ENCODE results near the gene VPS37B. TPM values are rescaled to one million over a fixed set of nuclear protein-coding genes. Genes with fewer than 3 reads are reported as not detected.

VPS37B gene
- total RNA-seq, 1 experiment from 2014 or later: 104 TPM

DNA sequence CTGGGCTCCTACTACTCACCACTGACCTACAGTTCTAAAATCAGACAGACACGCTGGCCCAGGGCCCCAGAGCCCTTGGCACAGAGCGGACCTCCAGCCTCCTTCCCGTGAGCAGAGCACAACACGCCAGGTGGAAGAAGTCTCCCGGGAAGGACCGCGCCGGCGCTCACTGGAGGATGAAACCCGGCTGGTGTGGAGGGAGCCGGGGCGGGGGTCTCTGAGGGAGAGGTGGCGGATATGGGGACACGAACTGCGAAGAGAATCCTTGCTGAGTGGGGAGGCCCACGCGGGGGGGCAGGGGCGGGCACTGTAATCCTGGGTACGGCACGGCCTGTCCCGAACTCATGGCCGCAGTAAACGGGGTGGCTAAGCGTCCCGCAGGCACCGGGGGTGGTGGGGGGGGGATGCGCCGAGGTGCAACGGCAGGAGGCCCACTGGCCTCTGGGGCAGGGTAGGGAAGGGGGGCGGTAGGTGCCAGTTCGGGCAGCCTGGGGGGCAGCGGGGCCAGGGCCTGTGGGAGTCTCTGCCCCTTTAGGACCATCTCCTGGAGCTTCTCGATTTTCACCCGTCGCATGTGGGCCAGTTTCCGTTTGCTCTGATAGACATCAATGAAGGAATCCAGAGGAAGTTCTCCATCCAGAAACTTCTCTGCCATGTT lies 28.8 kb downstream of the VPS37B start:
- DNase-seq: no peak

DNA sequence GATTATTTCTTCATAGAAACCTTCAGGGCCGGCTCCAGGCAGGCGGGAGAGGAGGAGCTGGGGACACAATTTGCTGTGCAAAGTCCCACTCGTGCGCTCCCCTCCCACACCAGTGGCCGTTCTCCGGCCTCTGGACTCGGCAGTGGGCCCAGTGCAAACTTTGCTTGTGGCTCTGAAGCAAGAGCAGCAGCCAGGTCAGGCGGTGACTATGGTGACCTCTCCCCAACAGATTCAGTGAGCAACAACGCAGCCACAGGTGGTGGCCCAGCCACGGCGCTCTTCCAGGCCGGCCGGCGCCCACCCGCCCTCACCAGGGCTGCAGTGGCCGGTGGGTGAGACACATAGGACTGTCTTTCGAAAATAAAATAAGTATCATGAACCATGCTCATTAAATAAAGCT lies 29.5 kb downstream of the VPS37B start:
- H3K36me3 Mint-ChIP-seq (ENCODE audit: insufficient read depth, unreplicated experiment): peaks cover 98% of the 10 kb centered on the region
- intact Hi-C loops (cut with micrococcal nuclease; ENCODE audit: unreplicated experiment): no loop called here
- H3K4me1 Mint-ChIP-seq (ENCODE audit: low read depth, unreplicated experiment): peaks cover 15% of the 10 kb centered on the region
- H3K9me3 Mint-ChIP-seq (ENCODE audit: low read depth, unreplicated experiment): no peaks in the 10 kb centered on the region
- peak overlapping the region; percentile 84 for H3K27ac Mint-ChIP-seq (ENCODE audit: unreplicated experiment)
- DNase-seq: no peak
- H3K27me3 Mint-ChIP-seq (ENCODE audit: unreplicated experiment): no peaks in the 10 kb centered on the region
- peak overlapping the region; percentile 33 for H3K4me3 Mint-ChIP-seq (ENCODE audit: low read depth, unreplicated experiment)
- no peak for TF ChIP-seq CTCF (IDR thresholded peaks at IDR 0.05; ENCODE audit: unreplicated experiment)
- no TSS peak for BruUV-seq (replicated peaks)
- CTCF ChIA-PET: no interaction called here

More for the DNA sequence above, 28.8 kb downstream of the VPS37B start:
- CTCF ChIA-PET: interaction anchor here (0.6 to 1.3 kb wide), 2 partner anchors 27 to 47 kb away, joined by 3 to 4 read pairs; no protein-coding TSS in a partner anchor
- no TSS peak for BruUV-seq (replicated peaks)
- intact Hi-C loops (cut with micrococcal nuclease; ENCODE audit: unreplicated experiment): no loop called here
- Mint-ChIP-seq H3K4me1 (ENCODE audit: low read depth, unreplicated experiment) (peaks cover 22% of the 10 kb centered on the region), H3K36me3 (ENCODE audit: insufficient read depth, unreplicated experiment) (peaks cover 97% of the 10 kb centered on the region), H3K27ac (ENCODE audit: unreplicated experiment) (peak overlapping the region; percentile 84), H3K27me3 (ENCODE audit: unreplicated experiment) (no peaks in the 10 kb centered on the region), H3K4me3 (ENCODE audit: low read depth, unreplicated experiment) (peak overlapping the region; percentile 33), H3K9me3 (ENCODE audit: low read depth, unreplicated experiment) (no peaks in the 10 kb centered on the region)
- TF ChIP-seq CTCF (IDR thresholded peaks at IDR 0.05; ENCODE audit: unreplicated experiment): no peak

GRCh38 chr12:122865268-122866231 lies 30.4 kb downstream of the VPS37B start:
- H3K4me3 Mint-ChIP-seq (ENCODE audit: low read depth, unreplicated experiment): peak overlapping the region; percentile 5
- peaks cover 7% of the 10 kb centered on the region for H3K4me1 Mint-ChIP-seq (ENCODE audit: low read depth, unreplicated experiment)
- intact Hi-C loops (cut with micrococcal nuclease; ENCODE audit: unreplicated experiment): no loop called here
- TF ChIP-seq CTCF (IDR thresholded peaks at IDR 0.05; ENCODE audit: unreplicated experiment): peak; percentile 65
- H3K27me3 Mint-ChIP-seq (ENCODE audit: unreplicated experiment): no peaks in the 10 kb centered on the region
- peak overlapping the region; percentile 84 for H3K27ac Mint-ChIP-seq (ENCODE audit: unreplicated experiment)
- CTCF ChIA-PET: no interaction called here
- BruUV-seq (replicated peaks): no TSS peak
- H3K9me3 Mint-ChIP-seq (ENCODE audit: low read depth, unreplicated experiment): no peaks in the 10 kb centered on the region
- H3K36me3 Mint-ChIP-seq (ENCODE audit: insufficient read depth, unreplicated experiment): peaks cover 98% of the 10 kb centered on the region
- peak; percentile 74 for DNase-seq

- TF ChIP-seq CTCF (IDR thresholded peaks at IDR 0.05; ENCODE audit: unreplicated experiment): no peak
- intact Hi-C loops (cut with micrococcal nuclease; ENCODE audit: unreplicated experiment): loop anchor here (5.0 kb wide), 1 partner anchor 73 kb away; no protein-coding TSS in a partner anchor
- no TSS peak for BruUV-seq (replicated peaks)
- DNase-seq: no peak
- no peaks in the 10 kb centered on the region for H3K9me3 Mint-ChIP-seq (ENCODE audit: low read depth, unreplicated experiment)
- peaks cover 98% of the 10 kb centered on the region for H3K36me3 Mint-ChIP-seq (ENCODE audit: insufficient read depth, unreplicated experiment)
- H3K4me3 Mint-ChIP-seq (ENCODE audit: low read depth, unreplicated experiment): peak overlapping the region; percentile 5
- peak overlapping the region; percentile 84 for H3K27ac Mint-ChIP-seq (ENCODE audit: unreplicated experiment)
- H3K27me3 Mint-ChIP-seq (ENCODE audit: unreplicated experiment): no peaks in the 10 kb centered on the region
- CTCF ChIA-PET: no interaction called here
- peaks cover 7% of the 10 kb centered on the region for H3K4me1 Mint-ChIP-seq (ENCODE audit: low read depth, unreplicated experiment)
Measured at GRCh38 chr12:122864894-122865253, 31.1 kb downstream of the VPS37B start.
